Effector memory CD4-positive, alpha-beta T cell (primary cell): ENCODE data around the gene WNT8A.
"Not testable (repeated sequence)": the region's sequence is repeated elsewhere in the genome, so short reads cannot be mapped to it uniquely, and the experiment has no call there.

ENCODE experiments used
- DNase-seq, 3 donors: peaks; one replicate each; pipeline ENCODE4 v3.0.0-alpha.2; 2020
- H3K27ac ChIP-seq: 2 replicates; pipeline ENCODE4 v1.7.0; 2013; ENCODE audit warnings: mild to moderate bottlenecking, low read length, moderate library complexity; ENCODE audit not compliant: insufficient read depth, poor library complexity, severe bottlenecking
- H3K27me3 ChIP-seq: replicated peaks from 2 replicates; pipeline ENCODE4 v1.7.0; 2013; ENCODE audit warnings: mild to moderate bottlenecking, low read length; ENCODE audit not compliant: insufficient read depth, control insufficient read depth, poor library complexity, severe bottlenecking
- H3K36me3 ChIP-seq: 2 replicates; pipeline ENCODE4 v1.7.0; 2013; ENCODE audit warnings: mild to moderate bottlenecking, low read length, moderate library complexity; ENCODE audit not compliant: control insufficient read depth, insufficient read depth
- H3K4me1 ChIP-seq: 2 replicates; pipeline ENCODE4 v1.7.0; 2013; ENCODE audit warnings: low read length, mild to moderate bottlenecking; ENCODE audit not compliant: control insufficient read depth, insufficient read depth, poor library complexity, severe bottlenecking
- H3K4me3 ChIP-seq: 2 replicates; pipeline ENCODE4 v1.7.0; 2013; ENCODE audit warnings: low read length, low read depth, mild to moderate bottlenecking; ENCODE audit not compliant: insufficient read depth, poor library complexity, severe bottlenecking
- H3K9me3 ChIP-seq: 2 replicates; pipeline ENCODE4 v1.7.0; 2013; ENCODE audit warnings: mild to moderate bottlenecking, low read length, moderate library complexity; ENCODE audit not compliant: control insufficient read depth

WNT8A gene

DNA sequence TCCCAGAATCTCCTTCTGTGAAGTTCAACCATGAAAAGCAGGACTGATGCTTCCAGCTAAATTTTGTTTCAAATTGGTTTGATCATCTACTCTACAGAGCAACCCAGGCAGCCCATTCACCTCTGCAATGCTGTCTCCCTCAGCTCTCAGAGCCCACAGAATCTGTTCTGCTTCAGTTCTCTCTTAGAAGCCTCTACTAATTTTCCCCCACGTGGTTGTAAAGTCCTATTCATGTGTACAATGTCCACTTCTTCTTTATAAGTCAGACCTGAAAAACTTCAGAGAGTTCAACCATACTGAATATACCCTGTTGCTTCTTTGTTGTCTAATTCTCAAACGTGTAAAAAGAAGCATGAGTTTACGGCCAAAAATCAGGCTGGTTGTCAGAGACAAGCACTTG is 29.6 kb upstream of the WNT8A start:
- DNase-seq: no peak
- Histone ChIP-seq H3K4me3 (no peak overlapping the region), H3K27me3 (no peaks in the 10 kb centered on the region), H3K9me3 (no peaks in the 10 kb centered on the region), H3K36me3 (no peaks in the 10 kb centered on the region), H3K4me1 (no peaks in the 10 kb centered on the region), H3K27ac (no peak overlapping the region)

DNA sequence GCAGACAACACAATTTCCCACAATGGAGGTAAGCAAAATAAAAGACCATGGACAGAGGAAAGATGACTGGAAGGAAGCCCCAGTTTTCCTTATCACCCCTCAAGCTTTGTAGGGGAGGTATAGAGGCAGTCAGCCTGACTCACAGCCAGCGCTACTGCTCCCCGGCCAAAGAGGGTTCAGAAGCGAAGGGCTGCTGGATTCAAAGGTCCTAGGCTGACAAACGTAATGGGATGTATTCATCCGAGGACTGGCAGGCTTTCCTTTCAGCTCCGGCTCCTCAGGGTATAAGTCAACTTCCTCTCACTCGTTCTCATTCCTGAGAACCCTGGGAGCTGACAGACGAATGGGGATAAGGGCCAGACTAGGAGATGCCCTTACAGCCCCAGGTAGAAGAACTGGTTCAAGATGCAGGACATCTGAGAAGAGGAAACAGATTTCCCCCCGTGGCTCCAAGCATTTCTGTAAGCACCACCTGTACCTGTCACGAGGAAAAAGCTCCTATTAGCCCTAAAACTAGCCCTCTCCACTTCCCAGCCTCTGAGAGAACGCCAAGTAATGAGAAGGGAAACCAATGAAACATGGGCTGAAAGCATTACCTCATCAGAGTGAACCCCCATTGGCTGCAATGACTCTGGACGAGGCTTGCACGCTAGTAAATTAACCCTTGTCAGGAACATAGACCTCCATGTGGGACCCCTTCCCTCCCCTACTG is 28.8 kb upstream of the WNT8A start:
- no peak overlapping the region for H3K27ac ChIP-seq
- H3K36me3 ChIP-seq: no peaks in the 10 kb centered on the region
- DNase-seq: no peak
- H3K4me3 ChIP-seq: no peak overlapping the region
- no peaks in the 10 kb centered on the region for H3K4me1 ChIP-seq
- H3K9me3 ChIP-seq: no peaks in the 10 kb centered on the region
- H3K27me3 ChIP-seq: no peaks in the 10 kb centered on the region

DNA sequence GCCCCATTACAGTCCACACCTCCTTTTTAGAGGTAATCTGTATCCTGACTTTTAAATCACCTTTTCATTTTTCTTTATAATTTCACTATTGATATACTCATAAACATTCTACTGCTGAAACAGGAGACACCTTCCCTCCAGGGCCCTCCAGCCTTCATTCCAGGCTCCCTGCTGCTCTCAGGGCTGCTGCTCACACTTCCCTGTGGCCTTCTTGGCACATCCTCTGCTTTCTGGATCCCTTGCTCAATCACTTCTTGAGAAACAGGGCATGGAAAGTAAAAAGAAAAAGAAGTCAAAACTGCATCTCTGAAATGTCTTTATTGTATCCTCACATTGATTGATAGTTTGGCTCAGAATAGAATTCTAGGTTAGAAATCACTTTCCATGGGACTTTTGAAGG is 19.3 kb upstream of the WNT8A start:
- Histone ChIP-seq H3K4me1 (no peaks in the 10 kb centered on the region), H3K9me3 (no peaks in the 10 kb centered on the region), H3K27me3 (no peaks in the 10 kb centered on the region), H3K27ac (no peak overlapping the region), H3K36me3 (no peaks in the 10 kb centered on the region), H3K4me3 (no peak overlapping the region)
- DNase-seq: no peak

DNA sequence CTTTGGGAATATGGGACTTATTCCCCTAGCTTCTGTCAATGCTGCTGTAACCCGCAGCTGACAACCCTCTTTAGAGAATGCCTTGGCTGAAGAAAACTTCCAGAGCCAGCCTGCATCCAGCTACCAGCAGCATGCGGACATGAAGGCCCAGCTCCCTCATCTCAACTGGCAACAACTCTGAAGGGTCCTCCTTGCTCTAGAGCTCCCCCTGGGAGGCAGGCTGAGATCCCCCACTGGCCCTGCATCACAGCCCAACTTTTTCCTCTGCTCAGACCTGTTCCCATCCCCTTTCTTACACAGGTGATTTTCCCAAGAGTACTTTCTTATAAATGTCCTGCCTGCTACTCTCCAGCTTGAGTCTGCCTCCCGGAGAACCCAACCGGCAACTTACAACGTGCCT is 18.7 kb upstream of the WNT8A start:
- Histone ChIP-seq H3K4me1 (no peaks in the 10 kb centered on the region), H3K9me3 (no peaks in the 10 kb centered on the region), H3K27ac (no peak overlapping the region), H3K4me3 (no peak overlapping the region), H3K27me3 (no peaks in the 10 kb centered on the region), H3K36me3 (no peaks in the 10 kb centered on the region)
- no peak for DNase-seq

- H3K27ac ChIP-seq: no peak overlapping the region
- no peak for DNase-seq
- H3K36me3 ChIP-seq: no peaks in the 10 kb centered on the region
- no peak overlapping the region for H3K4me3 ChIP-seq
- no peaks in the 10 kb centered on the region for H3K4me1 ChIP-seq
- H3K9me3 ChIP-seq: no peaks in the 10 kb centered on the region
- H3K27me3 ChIP-seq: no peaks in the 10 kb centered on the region
These were observed 15.9 kb upstream of the WNT8A start for GRCh38 chr5:138067945-138068344.

DNA sequence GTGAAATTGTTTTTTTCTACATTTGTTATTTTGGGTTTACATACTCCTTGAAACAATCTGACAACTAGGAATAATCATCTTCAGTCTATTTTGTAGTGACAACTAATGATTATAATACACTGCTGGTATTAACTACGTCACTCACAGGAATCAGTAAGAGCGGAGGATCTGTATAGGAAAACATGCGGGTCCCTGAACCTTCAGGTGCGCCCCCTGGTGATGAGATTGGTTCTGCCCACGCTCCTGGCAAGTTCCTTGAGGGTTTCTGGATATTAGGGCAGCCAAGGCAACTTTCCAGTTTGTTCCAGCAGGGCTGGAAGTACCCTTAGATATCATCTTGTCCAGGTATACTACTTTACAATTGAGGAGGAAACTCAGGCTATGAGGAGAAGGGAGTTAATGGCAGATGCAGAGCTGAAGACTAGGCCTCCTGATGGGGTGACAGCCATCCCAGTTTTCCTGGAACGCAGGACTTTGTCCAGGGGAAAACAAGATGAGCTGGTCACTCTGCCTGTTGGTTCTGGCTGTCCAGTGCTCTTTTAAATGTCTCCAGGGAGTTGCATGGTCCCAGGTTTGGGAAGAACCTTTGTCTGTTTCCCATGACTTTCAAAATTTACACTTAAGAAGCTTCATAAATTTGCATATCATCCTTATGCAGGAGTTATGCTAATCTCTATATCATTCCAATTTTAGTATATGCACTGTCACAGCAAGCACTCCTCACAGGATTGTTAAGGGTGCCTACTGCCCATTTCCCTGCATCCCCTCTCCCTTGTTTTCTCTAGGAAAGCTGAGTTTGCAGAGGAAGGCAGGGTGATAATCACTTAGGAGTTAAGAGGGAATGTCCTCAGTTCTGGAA is 14.9 kb upstream of the WNT8A start:
- Histone ChIP-seq H3K9me3 (no peaks in the 10 kb centered on the region), H3K4me1 (no peaks in the 10 kb centered on the region), H3K27ac (no peak overlapping the region), H3K27me3 (no peaks in the 10 kb centered on the region), H3K4me3 (no peak overlapping the region), H3K36me3 (no peaks in the 10 kb centered on the region)
- DNase-seq: peak; percentile 34 to 53 (median 36)

GRCh38 chr5:138070026-138070425 is 13.8 kb upstream of the WNT8A start:
- not testable (repeated sequence) for H3K27ac ChIP-seq, H3K36me3 ChIP-seq, H3K9me3 ChIP-seq, DNase-seq, H3K4me3 ChIP-seq, H3K4me1 ChIP-seq, H3K27me3 ChIP-seq

DNA sequence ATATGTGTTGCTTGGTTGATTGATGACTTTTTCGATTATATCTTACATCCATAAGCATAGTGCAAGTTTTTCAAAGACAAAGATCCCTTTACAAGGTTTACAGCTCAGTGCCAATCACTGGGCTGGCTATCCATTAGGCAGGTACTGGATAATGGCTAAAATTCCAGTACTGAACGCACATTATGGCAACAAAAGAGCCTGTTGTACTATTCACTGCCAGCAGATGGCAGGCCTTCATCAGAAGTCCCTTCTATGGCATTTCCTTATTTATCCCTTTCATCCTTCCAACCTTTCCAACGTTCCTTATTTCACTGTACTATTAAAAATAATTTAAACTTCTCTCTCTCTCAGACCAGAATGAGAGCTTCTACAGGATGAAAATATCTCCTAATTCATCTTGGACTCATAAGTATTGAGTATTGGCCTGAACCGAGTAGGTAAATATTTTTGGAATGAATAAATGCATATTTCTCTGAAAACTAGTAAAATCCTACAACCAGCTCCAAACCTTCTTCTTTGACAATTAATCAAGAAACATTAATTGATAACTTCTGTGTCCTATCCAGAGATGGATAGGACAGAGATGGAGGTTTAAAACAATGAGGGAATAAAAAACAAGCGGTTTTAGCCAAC is 6.7 kb upstream of the WNT8A start:
- H3K9me3 ChIP-seq: no peaks in the 10 kb centered on the region
- peak in 2 of 3 donors; percentile 6 to 19 for DNase-seq
- H3K27me3 ChIP-seq: no peaks in the 10 kb centered on the region
- H3K36me3 ChIP-seq: no peaks in the 10 kb centered on the region
- H3K4me3 ChIP-seq: no peak overlapping the region
- no peaks in the 10 kb centered on the region for H3K4me1 ChIP-seq
- no peak overlapping the region for H3K27ac ChIP-seq

DNA sequence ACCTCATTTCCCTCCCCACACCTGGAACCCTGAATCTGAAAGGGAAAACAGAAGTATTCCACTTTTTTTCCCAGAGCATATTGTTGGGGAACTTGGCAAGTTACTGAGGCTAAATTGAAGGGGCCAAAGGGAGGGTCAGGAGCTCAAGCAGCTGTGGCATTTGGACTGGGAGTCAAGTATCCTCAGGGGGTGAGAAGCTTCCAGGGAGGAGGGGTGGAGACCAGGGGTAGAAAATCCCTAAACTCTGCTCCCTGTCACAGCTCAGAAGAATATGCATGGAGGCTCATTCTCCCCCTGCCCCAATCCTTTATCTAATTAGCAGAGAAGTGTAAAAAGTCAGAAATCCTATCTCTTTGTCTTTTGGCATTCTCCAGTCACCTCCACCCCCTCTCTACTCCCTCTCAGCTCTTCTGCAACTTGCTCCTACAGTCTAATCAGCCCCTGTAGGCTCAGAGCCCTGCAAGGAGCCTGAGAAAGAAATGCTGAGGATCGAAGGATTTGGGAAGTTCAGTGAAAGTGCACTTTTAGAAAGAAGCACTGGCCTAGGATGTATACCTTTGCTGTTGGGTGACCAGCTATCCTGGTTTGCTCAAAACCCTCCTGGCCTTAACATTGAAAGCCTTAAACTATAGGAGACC is 5.7 kb upstream of the WNT8A start:
- no peaks in the 10 kb centered on the region for H3K4me1 ChIP-seq
- H3K36me3 ChIP-seq: no peaks in the 10 kb centered on the region

More for the DNA sequence above, 5.7 kb upstream of the WNT8A start:
- H3K27ac ChIP-seq: no peak overlapping the region
- DNase-seq: no peak
- no peaks in the 10 kb centered on the region for H3K27me3 ChIP-seq
- no peaks in the 10 kb centered on the region for H3K9me3 ChIP-seq
- H3K4me3 ChIP-seq: no peak overlapping the region
